NCI-H446 treated with DMSO at 0.1 percent for 48 hours (cell line): Measurements from ENCODE around the gene MCTS1.
"Not testable (repeated sequence)": the region's sequence is repeated elsewhere in the genome, so short reads cannot be mapped to it uniquely, and the experiment has no call there.

Experiments used
- DNase-seq: peaks from one replicate; lab custom pipeline; 2025; lab: John Stamatoyannopoulos, UW

MCTS1 gene

GRCh38 chrX:120603707-120604360, at the start of gene MCTS1:
Gene MCTS1 (plus strand): TSS chrX:120604101. CDS start chrX:120604237, 136 bp downstream.
- DNase-seq, result peak; percentile 91

- no peak for DNase-seq
Observed at GRCh38 chrX:120556251-120556650, 47.6 kb upstream of the MCTS1 start.

GRCh38 chrX:120559804-120560203, 44.1 kb upstream of the MCTS1 start:
- DNase-seq, result no peak

- no peak for DNase-seq
Observed at GRCh38 chrX:120560405-120560841, 43.5 kb upstream of the MCTS1 start.

- DNase-seq, result peak; percentile 84
Observed at GRCh38 chrX:120560842-120561633, 42.9 kb upstream of the MCTS1 start, which contains the start of gene CUL4B. Gene CUL4B (minus strand): TSS chrX:120560962. CDS start chrX:120560638, 324 bp downstream.

GRCh38 chrX:120561634-120562568, 42.0 kb upstream of the MCTS1 start:
- DNase-seq, result no peak

GRCh38 chrX:120562569-120562926, 41.4 kb upstream of the MCTS1 start:
- no peak for DNase-seq

- DNase-seq, result no peak
Observed at GRCh38 chrX:120564925-120565324, 39.0 kb upstream of the MCTS1 start.

GRCh38 chrX:120566817-120567216, 37.1 kb upstream of the MCTS1 start:
- no peak for DNase-seq

GRCh38 chrX:120568035-120568434, 35.9 kb upstream of the MCTS1 start:
- no peak for DNase-seq

- DNase-seq, result no peak
Observed at GRCh38 chrX:120568609-120569008, 35.3 kb upstream of the MCTS1 start.

- DNase-seq, result no peak
Observed at GRCh38 chrX:120570011-120570600, 33.8 kb upstream of the MCTS1 start.

GRCh38 chrX:120573806-120574205, 30.1 kb upstream of the MCTS1 start:
- DNase-seq, result not testable (repeated sequence)

GRCh38 chrX:120575379-120576114, 28.4 kb upstream of the MCTS1 start:
- DNase-seq, result no peak

GRCh38 chrX:120585702-120586101, 18.2 kb upstream of the MCTS1 start:
- no peak for DNase-seq

- peak; percentile 28 for DNase-seq
Observed at GRCh38 chrX:120604361-120604782, 471 bp downstream of the MCTS1 start.

- DNase-seq, result no peak
Observed at GRCh38 chrX:120612086-120612485, 8.2 kb downstream of the MCTS1 start.

- DNase-seq, result no peak
Observed at GRCh38 chrX:120614816-120615215, 10.9 kb downstream of the MCTS1 start.

- DNase-seq, result no peak
Observed at GRCh38 chrX:120617996-120618630, 14.2 kb downstream of the MCTS1 start.

- DNase-seq, result no peak
Observed at GRCh38 chrX:120625371-120625770, 21.5 kb downstream of the MCTS1 start.
